KMS-11 (cell line): ENCODE data around the gene RHOB.
"Not testable (repeated sequence)": the region's sequence is repeated elsewhere in the genome, so short reads cannot be mapped to it uniquely, and the experiment has no call there.

Experiments
- H2AFZ ChIP-seq: fragments of 200-600 bp; sonication (generic); 2 replicates; pipeline ENCODE4 v1.6.1; 2016; ENCODE audit warnings: antibody characterized with exemption, mixed run types, low read depth
- H3K27ac ChIP-seq: fragments of 200-600 bp; sonication (generic); 2 replicates; pipeline ENCODE4 v1.6.1; 2016; ENCODE audit warnings: mild to moderate bottlenecking, mixed run types
- H3K27me3 ChIP-seq: fragments of 200-600 bp; sonication (generic); 2 replicates; pipeline ENCODE4 v1.6.1; 2017; ENCODE audit warnings: mild to moderate bottlenecking, low read depth, mixed run types, moderate library complexity; ENCODE audit not compliant: insufficient read depth
- H3K36me3 ChIP-seq: fragments of 200-600 bp; sonication (generic); 2 replicates; pipeline ENCODE4 v1.6.1; 2017; ENCODE audit warnings: mild to moderate bottlenecking, mixed run types; ENCODE audit not compliant: insufficient read depth
- H3K4me1 ChIP-seq: fragments of 200-600 bp; sonication (generic); 2 replicates; pipeline ENCODE4 v1.6.1; 2016; ENCODE audit warnings: mild to moderate bottlenecking, low read depth, mixed run types; ENCODE audit not compliant: poor library complexity, severe bottlenecking
- H3K4me2 ChIP-seq: fragments of 200-600 bp; sonication (generic); 2 replicates; pipeline ENCODE4 v1.7.0; 2016; ENCODE audit warnings: mild to moderate bottlenecking, mixed run types
- H3K4me3 ChIP-seq: fragments of 200-600 bp; sonication (generic); IDR thresholded peaks from 2 replicates; pipeline ENCODE4 v1.6.1; 2017; ENCODE audit warnings: low read depth, low read length, mixed read lengths; ENCODE audit not compliant: insufficient read depth
- H3K79me2 ChIP-seq: fragments of 200-600 bp; sonication (generic); 2 replicates; pipeline ENCODE4 v1.6.1; 2016; ENCODE audit warnings: low read depth, mixed run types; ENCODE audit not compliant: insufficient read depth
- H3K9ac ChIP-seq: fragments of 200-600 bp; sonication (generic); 2 replicates; pipeline ENCODE4 v1.6.1; 2016; ENCODE audit warnings: mild to moderate bottlenecking, mixed run types
- H4K20me1 ChIP-seq: fragments of 200-600 bp; sonication (generic); 2 replicates; pipeline ENCODE4 v1.6.1; 2016; ENCODE audit warnings: mild to moderate bottlenecking, mixed run types; ENCODE audit not compliant: insufficient read depth
- TF ChIP-seq, protein P1 (sequence below): fragments of 200-600 bp; sonication (generic); conservative IDR thresholded peaks from 2 replicates; pipeline ENCODE4 v1.6.1; 2017; ENCODE audit warnings: low read depth, mild to moderate bottlenecking, antibody characterized with exemption, low read length, moderate library complexity, mixed read lengths

Gene RHOB

DNA sequence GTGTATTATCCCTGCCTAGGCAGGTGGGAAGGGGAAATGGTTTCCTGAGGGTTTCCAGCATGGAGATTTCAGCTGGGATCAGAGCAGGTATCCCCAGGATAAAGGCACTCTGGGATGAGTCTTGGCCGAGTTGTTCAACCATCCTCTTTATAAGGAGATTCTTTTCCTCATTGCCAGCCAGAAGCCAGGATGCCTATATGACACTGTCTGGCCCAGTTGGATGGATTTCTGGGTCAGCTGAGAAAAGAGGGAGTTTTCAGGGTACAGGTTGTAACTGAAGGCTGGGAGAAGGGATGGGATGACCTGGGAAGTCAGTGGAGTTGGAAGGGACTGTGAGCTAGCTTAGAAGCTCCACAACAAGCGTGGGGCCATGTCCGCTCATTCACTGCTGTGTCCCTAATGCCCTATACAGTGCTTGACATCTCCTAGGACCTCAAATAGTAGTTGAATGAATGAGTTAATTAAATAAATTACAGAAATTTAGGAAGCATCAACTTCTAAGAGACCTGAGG is 8.3 kb downstream of the RHOB start:
- H3K4me1 ChIP-seq = peaks cover 9% of the 10 kb centered on the region
- H3K36me3 ChIP-seq = no peaks in the 10 kb centered on the region
- H2AFZ ChIP-seq = no peak overlapping the region
- no peaks in the 10 kb centered on the region for H4K20me1 ChIP-seq
- H3K27ac ChIP-seq = no peak overlapping the region
- no peaks in the 10 kb centered on the region for H3K27me3 ChIP-seq
- no peak overlapping the region for H3K4me3 ChIP-seq
- no peak overlapping the region for H3K9ac ChIP-seq
- no peaks in the 10 kb centered on the region for H3K79me2 ChIP-seq
- TF ChIP-seq, protein P1, sequence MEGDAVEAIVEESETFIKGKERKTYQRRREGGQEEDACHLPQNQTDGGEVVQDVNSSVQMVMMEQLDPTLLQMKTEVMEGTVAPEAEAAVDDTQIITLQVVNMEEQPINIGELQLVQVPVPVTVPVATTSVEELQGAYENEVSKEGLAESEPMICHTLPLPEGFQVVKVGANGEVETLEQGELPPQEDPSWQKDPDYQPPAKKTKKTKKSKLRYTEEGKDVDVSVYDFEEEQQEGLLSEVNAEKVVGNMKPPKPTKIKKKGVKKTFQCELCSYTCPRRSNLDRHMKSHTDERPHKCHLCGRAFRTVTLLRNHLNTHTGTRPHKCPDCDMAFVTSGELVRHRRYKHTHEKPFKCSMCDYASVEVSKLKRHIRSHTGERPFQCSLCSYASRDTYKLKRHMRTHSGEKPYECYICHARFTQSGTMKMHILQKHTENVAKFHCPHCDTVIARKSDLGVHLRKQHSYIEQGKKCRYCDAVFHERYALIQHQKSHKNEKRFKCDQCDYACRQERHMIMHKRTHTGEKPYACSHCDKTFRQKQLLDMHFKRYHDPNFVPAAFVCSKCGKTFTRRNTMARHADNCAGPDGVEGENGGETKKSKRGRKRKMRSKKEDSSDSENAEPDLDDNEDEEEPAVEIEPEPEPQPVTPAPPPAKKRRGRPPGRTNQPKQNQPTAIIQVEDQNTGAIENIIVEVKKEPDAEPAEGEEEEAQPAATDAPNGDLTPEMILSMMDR = no peak
- no peak overlapping the region for H3K4me2 ChIP-seq

DNA sequence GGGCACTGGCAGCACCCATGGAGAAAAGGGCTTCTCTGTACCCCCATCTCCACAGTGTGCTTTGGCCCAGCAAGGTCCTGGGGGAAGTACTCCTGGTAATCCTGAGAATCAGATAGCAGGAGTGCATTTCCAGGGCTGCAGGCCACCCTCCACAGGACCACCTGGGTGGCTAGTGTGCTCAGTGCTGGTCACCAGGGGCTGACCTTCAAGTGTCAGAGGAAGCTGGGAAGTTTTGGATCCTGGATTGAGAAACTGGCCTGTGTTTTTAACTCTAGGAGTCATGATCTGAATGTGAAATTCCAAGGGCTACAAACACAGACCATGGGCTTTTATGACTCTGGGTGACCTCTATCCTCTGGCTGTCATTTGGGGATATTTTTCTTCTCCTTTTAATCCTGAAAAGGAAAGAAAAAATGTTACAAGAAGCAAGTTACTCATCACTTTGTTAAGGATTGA is 9.3 kb downstream of the RHOB start:
- no peak overlapping the region for H3K4me3 ChIP-seq
- H3K27me3 ChIP-seq = no peaks in the 10 kb centered on the region
- no peaks in the 10 kb centered on the region for H4K20me1 ChIP-seq
- TF ChIP-seq, protein P1 = no peak
- no peak overlapping the region for H3K27ac ChIP-seq
- no peak overlapping the region for H3K4me2 ChIP-seq
- H2AFZ ChIP-seq = no peak overlapping the region
- no peaks in the 10 kb centered on the region for H3K4me1 ChIP-seq
- H3K79me2 ChIP-seq = no peaks in the 10 kb centered on the region
- H3K36me3 ChIP-seq = no peaks in the 10 kb centered on the region
- H3K9ac ChIP-seq = no peak overlapping the region

DNA sequence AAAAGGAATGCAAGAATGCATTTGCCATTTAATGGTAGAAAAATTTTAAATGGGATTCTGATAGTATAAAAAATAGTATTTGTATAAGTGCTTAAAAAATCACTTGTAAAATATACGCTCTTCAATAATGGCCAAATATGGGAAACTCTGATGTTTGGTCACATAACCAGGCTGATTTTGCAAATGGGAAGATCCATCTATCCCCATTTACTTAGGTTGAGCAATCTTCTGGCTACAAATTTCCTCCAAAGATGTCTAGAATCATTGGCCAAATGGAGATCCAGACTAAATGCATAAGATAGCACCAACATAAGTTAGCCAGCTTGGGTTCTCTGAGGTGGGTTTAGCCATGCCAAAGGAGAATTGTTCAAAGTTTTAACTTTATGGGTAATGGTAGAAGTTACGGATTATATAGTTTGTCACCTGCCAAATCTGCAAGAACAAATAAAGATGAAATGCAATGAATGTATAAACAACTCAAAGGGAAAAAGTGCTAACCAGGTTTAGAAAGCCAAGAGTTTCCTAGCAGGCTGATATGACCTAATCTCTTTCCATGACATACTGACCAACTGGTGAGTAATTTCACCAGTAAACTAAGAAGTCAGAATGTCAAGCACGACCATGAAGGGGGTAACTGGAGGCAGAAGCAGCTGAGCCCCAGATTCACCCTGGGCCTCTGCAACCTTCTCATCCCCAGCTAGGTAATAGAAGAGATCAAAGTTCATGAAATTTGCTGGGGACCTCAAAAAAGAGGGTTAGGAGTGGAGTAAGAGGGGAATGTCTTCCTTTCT is 10.0 kb downstream of the RHOB start:
- Histone ChIP-seq H3K27ac (no peak overlapping the region), H3K79me2 (no peaks in the 10 kb centered on the region), H3K4me2 (no peak overlapping the region), H2AFZ (no peak overlapping the region), H4K20me1 (no peaks in the 10 kb centered on the region), H3K4me3 (no peak overlapping the region), H3K4me1 (no peaks in the 10 kb centered on the region), H3K36me3 (no peaks in the 10 kb centered on the region), H3K9ac (no peak overlapping the region), H3K27me3 (no peaks in the 10 kb centered on the region)
- TF ChIP-seq, protein P1 = no peak

DNA sequence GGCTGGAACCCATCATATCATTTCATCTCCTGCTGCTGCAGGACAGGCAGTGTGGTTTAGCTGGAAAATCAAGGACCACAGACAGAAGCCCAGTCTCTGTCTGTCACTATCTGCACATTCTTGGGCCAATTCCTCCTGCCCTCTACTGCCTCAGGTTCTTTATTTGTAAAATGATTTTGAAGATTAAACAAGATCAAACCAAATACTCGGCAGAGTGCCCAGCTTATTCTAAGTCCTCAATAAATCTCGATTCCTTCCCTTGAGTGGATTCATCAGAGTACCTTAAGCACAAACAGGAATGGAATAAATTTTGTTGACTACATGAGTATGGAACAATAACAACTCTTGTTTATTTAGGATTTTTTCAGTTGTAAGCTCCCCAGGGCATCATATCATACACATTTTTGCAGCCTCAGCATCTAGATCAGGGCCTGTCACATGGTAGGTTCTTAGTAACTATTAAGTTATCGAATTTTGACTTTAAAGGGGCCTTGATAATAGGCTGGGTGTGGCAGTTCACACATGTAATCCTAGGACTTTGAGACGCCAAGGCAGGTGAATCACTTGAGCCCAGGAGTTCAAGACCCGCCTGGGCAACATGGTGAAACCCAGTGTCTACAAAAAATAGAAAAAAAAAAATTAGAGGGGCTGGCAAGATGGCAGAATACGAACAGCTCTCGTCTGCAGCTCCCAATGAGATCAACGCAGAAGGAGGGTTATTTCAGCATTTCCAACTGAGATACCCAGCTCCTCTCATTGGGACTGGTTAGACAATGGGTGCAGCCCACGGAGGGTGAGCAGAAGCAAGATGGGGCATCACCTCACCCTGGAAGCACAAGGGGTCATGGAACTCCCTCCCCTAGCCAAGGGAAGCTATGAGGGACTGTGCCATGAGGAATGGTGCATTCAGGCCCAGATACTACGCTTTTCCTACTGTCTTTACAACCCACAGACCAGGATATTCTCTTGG is 11.1 kb downstream of the RHOB start:
- no peaks in the 10 kb centered on the region for H4K20me1 ChIP-seq
- no peaks in the 10 kb centered on the region for H3K36me3 ChIP-seq
- no peak overlapping the region for H3K4me2 ChIP-seq
- H3K27me3 ChIP-seq = no peaks in the 10 kb centered on the region
- H3K4me1 ChIP-seq = no peaks in the 10 kb centered on the region
- H3K9ac ChIP-seq = no peak overlapping the region
- H3K4me3 ChIP-seq = no peak overlapping the region
- TF ChIP-seq, protein P1 = no peak
- no peak overlapping the region for H2AFZ ChIP-seq
- no peaks in the 10 kb centered on the region for H3K79me2 ChIP-seq
- H3K27ac ChIP-seq = no peak overlapping the region

DNA sequence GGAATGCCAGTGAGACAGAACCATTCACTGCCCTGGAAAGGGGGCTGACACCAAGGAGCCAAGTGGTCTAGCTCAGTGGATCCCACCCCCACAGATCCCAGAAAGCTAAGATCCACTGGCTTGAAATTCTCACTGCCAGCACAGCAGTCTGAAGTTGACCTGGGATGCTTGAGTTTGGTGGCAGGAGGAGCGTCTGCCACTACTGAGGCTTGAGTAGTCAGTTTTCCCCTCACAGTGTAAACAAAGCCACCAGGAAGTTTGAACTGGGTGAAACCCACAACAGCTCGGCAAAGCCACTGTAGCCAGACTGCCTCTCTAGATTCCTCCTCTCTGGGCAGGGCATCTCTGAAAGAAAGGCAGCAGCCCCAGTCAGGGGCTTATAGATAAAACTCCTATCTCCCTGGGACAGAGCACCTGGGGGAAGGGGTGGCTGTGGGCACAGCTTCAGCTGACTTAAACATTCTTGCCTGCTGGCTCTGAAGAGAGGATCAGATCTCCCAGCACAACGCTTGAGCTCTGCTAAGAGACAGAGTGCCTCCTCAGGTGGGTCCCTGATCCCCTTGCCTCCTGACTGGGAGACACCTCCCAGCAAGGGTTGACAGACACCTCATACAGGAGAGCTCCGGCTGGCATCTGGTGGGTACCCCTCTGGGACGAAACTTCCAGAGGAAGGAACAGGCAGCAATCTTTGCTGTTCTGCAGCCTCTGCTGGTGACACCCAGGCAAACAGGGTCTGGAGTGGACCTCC is 12.0 kb downstream of the RHOB start:
- H3K4me3 ChIP-seq, H3K27me3 ChIP-seq, H3K4me2 ChIP-seq, H3K4me1 ChIP-seq, H3K9ac ChIP-seq, H3K27ac ChIP-seq, H3K36me3 ChIP-seq, H4K20me1 ChIP-seq, H3K79me2 ChIP-seq, H2AFZ ChIP-seq: not testable (repeated sequence)
